Activated CD4-positive, alpha-beta T cell treated with anti-CD3 and anti-CD28 coated beads, Interleukin-2, Interleukin-4, amounts not matched to agents 100 ng/mL and 50 ng/mL, durations not matched to agents 16 hours and 8 hours (primary cell): Measurements from ENCODE around the gene PSG4.
"Not testable (repeated sequence)": the region's sequence is repeated elsewhere in the genome, so short reads cannot be mapped to it uniquely, and the experiment has no call there.

Experiments used
- DNase-seq: peaks from one replicate; pipeline ENCODE4 v3.0.0-alpha.2; 2020; ENCODE audit warnings: low spot score

Gene PSG4

DNA sequence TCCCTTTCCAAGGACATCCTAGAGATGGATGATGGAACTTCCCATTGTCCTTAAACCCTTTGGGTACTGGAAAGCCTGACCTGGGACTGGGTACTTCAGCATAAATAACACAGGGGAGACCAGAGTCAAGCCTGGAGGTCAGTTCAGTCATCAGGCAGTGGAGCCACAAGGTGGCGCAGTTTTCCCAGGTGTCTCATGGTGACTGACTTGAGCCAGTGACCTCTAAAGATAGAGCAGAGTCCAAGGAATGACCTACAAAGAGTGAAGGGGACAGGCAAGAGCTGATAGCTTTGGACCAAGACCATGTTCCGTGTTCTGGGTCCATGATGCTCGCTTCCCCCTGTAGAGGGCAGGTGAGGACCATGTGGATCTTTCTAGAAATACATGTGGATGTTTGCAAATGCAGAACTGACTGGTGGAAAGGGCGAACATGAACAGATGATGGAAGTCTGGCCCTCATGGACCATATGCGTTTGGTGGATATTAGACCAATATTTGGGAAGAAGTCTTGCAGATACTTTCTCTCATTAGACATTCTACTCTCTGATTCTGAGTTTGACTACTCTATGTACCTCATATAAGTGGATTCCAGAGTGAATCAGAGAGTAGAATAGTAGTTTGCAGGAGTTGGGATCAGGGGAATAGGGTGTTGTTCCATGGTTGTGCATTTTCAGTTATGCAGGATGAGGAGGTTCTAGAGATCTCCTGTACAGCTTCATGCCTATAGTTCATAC lies 6.6 kb downstream of the PSG4 start:
- not testable (repeated sequence) for DNase-seq

GRCh38 chr19:43197666-43198397 lies 7.6 kb downstream of the PSG4 start:
- DNase-seq = not testable (repeated sequence)

- not testable (repeated sequence) for DNase-seq
These were observed 11.0 kb downstream of the PSG4 start for GRCh38 chr19:43194397-43194796.

GRCh38 chr19:43192381-43193155 lies 12.9 kb downstream of the PSG4 start:
- DNase-seq = not testable (repeated sequence)

DNA sequence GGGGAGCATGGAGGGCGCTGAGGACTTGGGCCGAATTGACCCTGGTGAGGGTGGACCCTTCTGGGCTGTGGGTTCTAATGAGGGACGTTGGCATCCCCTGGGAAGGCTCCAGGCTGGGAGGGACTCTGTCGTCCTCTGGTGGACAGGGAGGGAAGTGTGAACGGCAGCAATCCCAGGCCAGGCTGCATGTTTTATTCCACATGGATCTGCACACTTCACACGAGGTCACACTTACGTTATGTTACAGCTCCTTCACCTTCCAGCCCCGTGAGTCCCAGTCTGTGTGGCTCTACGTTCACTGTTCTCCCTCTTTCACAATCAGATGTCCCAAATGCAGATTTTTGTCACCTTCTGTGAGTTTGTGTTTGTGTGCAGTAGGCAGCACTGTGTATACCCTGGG lies 17.3 kb downstream of the PSG4 start:
- DNase-seq = not testable (repeated sequence)

- not testable (repeated sequence) for DNase-seq
These were observed 19.0 kb downstream of the PSG4 start, which contains the start of gene PSG5 for GRCh38 chr19:43186311-43186935. Gene PSG5 (minus strand): TSS chr19:43186536. CDS start chr19:43186405, 131 bp downstream.

- DNase-seq = not testable (repeated sequence)
These were observed 23.3 kb downstream of the PSG4 start for GRCh38 chr19:43181869-43182771.

DNA sequence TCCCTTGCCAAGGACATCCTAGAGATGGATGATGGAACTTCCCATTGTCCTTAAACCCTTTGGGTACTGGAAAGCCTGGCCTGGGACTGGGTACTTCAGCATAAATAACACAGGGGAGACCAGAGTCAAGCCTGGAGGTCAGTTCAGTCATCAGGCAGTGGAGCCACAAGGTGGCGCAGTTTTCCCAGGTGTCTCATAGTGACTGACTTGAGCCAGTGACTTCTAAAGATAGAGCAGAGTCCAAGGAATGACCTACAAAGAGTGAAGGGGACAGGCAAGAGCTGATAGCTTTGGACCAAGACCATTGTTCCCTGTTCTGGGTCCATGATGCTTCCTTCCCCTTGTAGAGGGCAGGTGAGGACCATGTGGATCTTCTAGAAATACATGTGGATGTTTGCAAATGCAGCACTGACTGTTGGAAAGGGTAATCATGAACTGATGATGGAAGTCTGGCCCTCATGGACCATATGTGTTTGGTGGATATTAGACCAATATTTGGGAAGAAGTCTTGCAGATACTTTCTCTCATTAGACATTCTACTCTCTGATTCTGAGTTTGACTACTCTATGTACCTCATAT lies 25.8 kb downstream of the PSG4 start:
- DNase-seq = peak; percentile 3

DNA sequence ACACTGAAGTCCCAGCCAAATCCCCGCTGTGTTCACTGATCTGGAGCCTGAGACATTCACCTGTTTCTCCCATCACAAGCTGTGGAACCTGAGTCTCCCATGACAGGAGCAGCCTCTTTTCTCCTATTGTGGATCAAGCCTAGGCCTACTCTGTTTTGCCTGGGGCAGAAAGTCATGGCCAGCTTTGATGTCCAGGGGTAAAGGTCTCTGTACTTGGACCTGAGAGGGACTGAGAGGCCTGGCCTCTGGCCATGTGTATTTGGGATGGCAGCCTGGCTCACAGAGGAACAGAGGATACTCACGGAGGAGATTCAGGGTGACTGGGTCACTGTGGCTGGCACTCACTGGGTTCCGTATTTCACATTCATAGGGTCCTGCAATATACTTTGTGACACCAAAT lies 26.9 kb downstream of the PSG4 start:
- not testable (repeated sequence) for DNase-seq

DNA sequence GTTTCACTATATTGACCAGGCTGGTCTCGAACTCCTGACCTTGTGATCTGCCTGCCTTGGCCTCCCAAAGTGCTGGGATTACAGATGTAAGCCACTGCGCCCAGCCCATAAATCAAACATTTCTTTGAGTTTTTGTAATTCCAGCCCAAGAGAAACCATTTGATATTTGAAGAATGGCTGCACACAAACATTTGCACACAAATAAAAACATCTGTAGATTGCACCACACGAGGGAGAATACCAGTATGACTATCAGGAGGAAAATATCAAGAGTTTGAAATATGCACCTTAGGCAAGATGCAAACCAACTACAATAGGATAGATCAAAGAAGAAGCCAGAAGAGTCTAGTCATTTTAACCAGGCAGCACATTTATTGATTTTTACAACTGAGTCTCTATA lies 39.5 kb downstream of the PSG4 start:
- DNase-seq = not testable (repeated sequence)

DNA sequence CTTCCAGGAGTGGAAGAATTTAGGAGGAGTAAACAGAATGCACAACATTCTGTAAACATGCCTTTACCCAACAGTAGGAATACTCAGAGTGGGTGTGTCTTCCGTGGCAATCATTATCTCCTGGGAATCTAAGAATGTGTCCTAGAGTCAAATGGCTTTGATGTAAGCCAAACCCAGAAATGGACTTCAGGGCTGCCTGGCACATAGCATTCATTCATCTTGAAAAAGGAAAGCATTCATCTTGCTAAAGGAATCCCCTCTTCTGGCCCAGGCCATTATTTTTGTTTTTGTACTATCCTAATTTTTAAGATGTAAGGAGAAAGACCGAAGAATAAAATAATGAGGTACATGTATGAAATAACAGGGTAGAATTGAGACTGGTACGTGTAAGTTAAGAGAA lies 42.3 kb downstream of the PSG4 start:
- DNase-seq = not testable (repeated sequence)

DNA sequence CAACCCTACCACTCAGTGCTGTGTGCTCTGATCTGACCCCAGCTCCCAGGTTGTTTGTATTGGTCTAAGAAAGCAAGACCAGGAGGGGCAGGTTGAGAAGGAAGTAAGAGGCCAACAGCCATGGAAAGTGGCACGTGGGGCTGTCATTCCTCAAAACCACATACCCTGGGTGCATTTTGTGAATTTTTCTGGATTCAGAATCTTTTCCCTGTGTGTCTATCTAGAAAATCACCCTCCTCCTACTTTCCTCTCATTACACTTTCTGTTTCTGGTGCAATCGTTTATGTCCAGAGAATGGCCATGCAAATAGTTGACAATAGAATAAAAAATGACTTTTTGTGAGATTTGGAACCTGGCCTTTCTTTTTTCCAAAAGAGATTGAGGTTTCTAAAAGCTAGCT lies 43.2 kb downstream of the PSG4 start:
- DNase-seq = not testable (repeated sequence)

GRCh38 chr19:43152214-43152613 lies 53.2 kb downstream of the PSG4 start:
- DNase-seq = no peak

- DNase-seq = not testable (repeated sequence)
These were observed 55.6 kb downstream of the PSG4 start for GRCh38 chr19:43149788-43150187.

DNA sequence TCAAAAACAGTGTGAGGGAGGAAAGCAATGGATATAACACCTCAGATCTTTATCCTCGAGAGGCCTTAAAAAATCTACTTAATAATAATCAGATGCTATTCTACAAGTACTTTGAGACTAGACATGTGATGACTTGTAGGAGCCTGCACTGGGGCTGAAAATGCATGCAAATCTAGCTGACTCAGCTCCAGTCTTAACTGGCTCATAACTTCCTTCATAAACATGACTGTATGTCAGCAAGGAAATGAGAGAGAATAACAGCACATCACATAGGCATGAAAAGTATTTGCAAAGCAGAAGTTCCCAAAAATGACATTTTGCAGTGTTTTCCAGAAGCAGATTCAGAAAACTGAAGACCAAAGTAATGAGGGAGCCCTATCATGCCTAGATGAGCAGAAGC lies 57.2 kb downstream of the PSG4 start:
- no peak for DNase-seq
